Activated effector memory CD4-positive, alpha-beta T cell treated with Interleukin-2 at 50 U/mL for 16 hours (primary cell): ENCODE results near the gene SNX13.
A peak's percentile ranks its signal among the peaks of the same experiment; 100 is the strongest.

Experiments
- DNase-seq: peaks from one replicate; pipeline ENCODE4 v3.0.0-alpha.2; 2020

The SNX13 gene

DNA sequence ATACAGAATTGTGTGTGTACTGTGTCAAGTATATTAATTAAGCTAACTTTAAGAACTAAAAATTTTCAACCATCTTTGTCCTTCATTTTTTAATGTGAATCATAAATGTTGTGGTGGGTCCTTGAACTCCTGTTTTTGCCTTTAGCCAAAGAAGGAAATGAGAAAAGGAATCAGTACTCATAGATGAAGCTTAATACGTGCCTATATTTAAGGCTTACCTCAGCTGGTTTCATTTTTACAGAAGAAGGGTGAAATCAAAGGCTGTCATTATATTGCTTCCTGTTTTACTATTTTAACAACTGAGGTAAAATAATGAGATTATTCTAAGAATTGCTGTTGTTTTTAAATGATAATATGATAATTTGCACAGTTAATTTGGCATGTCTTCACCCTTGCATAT, 6.3 kb upstream of the SNX13 start:
- DNase-seq = no peak

GRCh38 chr7:17944720-17945119, 4.4 kb upstream of the SNX13 start:
- no peak for DNase-seq

GRCh38 chr7:17943006-17943405, 2.7 kb upstream of the SNX13 start:
- no peak for DNase-seq

DNA sequence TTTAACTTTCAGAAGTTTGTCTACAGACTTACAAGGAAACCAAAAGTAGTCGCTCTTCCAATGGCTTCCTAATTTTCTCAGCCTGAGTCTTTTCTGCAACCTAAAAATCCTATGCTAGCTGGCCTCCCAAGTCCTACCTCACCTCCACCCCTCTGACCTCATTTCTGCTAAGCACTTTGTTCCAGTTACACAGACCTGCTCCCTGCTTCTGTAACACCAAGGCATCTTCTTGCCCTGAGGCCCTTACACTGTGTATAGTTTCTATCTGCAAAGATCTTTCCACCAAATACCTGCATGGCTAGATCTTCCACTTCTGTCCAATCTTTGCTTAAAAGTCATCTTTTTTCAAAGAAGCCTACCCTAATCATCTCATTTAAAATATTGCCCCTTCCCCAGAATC, 1.9 kb upstream of the SNX13 start:
- no peak for DNase-seq

GRCh38 chr7:17940951-17941431, 697 bp upstream of the SNX13 start:
- DNase-seq = no peak

DNA sequence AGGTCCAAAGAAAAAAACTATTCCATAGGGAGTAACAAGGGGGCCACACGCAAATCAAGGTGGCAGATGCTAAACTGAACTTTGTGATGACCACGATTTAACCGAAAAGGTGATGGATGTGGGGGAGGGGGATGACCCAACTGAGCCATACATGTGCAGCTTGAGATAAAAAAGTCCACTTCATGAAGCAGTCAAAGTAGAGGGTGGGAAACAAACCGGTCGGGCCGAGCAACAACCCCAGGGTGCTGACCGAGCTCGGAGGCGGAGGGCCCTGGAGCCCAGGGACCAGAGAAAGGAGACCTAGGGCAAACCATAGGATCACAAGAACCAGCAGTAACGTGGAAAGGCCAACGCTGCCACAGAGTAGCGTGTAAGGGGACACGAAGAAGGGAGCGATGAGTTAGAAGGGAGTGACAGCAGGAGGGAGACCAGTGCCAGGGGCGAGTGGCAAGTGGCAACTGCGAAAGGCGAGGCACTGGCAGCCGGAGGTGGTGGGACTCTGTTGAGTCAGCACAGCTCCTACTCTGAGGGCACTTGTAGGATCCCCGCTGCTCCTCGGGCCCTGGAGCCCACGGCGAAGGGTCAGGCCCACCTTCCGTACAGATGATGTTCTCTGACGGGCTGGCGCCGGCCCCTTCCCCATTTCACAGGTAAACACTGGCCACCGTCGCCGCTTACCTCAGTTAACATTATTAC, 540 bp downstream of the SNX13 start:
- DNase-seq = peak; percentile 43

GRCh38 chr7:17939211-17939605, 1.1 kb downstream of the SNX13 start:
- DNase-seq = no peak

DNA sequence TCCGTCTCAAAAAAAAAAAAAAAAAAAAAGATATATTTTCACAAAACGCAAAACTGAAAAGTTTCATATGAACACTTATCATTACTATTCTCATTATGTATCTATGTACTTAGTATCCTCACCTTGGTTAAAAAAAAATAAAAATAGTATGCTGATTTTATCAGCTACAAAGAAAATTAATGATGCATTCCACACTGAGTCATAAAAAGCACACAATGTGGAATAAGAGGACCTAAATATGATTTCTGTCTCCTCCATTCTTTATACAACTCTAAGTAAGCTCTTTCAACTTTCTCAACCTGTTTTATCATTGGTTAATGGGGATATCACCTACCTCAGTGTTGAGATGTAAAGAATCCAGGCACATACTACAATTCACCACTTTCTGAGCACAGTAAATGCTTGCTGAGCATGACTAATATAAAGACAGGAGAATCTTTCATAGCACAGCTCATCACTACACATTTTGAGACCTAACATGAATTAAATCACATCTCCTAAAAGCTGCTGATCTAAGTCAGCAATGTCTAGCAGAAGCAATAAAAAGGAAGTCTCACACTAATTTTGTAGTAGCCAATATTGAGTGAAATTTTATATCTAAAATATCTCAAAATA, 2.7 kb downstream of the SNX13 start:
- no peak for DNase-seq

GRCh38 chr7:17936321-17936720, 4.0 kb downstream of the SNX13 start:
- DNase-seq = no peak

- no peak for DNase-seq
Observed at GRCh38 chr7:17934612-17935240, 5.6 kb downstream of the SNX13 start.

- DNase-seq = no peak
Observed at GRCh38 chr7:17934094-17934493, 6.2 kb downstream of the SNX13 start.

- DNase-seq = no peak
Observed at GRCh38 chr7:17932770-17933169, 7.5 kb downstream of the SNX13 start.

DNA sequence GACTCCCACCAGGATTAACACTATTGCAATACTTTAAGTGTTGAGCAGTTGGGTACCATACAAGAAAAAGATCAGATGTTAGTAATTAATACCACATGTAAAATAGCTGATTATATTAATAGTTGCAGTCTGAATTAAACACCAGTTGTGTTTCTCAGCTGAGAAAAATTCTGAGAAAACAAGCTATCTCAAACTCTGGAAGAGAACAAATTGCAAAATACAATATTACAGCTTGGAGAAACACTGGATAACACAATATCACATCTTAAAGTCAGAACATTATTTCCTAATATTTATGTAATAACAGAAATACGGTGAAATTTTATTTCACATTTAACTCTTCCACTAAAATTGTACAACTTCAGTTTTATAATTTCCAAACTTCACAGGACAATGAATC, 9.2 kb downstream of the SNX13 start:
- DNase-seq = no peak

GRCh38 chr7:17930546-17930945, 9.7 kb downstream of the SNX13 start:
- DNase-seq = no peak

- no peak for DNase-seq
Observed at GRCh38 chr7:17929647-17930395, 10.5 kb downstream of the SNX13 start.

DNA sequence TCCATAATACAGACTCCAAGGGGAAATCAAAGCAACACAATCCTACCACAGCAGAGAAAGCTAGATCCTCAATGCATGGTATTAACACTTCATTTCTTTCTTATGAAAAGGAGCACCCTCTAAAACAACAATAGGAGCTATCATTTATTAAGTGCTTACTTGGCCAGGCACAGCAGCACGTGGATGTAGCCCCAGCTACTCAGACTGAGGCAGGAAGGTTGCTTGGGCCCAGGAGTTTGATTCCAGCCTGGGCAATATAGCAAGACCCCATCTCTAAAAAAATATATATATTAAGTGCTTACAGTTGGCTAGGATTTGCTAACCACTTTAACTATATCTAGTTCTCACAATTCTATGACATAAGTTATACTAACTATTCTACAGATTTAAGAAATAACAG, 12.2 kb downstream of the SNX13 start:
- DNase-seq = no peak

- no peak for DNase-seq
Observed at GRCh38 chr7:17921857-17922416, 18.4 kb downstream of the SNX13 start.

- DNase-seq = no peak
Observed at GRCh38 chr7:17917842-17918241, 22.5 kb downstream of the SNX13 start.

DNA sequence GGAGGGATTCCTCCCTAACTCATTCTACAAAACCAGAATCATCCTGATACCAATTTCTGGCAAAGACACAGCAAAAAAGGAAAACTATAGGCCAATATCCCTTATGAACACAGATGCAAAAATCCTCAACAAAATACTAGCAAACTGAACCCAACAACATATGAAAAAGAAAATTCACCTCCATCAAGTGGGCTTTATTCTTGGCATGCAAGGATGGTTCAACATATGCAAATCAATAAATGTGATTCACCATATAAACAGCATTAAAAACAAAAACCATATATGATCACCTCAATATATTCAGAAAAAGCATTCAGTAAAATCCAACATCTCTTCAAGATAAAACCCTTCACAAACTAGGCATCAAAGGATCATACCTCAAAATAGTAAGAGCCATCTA, 23.5 kb downstream of the SNX13 start:
- DNase-seq = no peak

- no peak for DNase-seq
Observed at GRCh38 chr7:17915796-17916195, 24.5 kb downstream of the SNX13 start.

DNA sequence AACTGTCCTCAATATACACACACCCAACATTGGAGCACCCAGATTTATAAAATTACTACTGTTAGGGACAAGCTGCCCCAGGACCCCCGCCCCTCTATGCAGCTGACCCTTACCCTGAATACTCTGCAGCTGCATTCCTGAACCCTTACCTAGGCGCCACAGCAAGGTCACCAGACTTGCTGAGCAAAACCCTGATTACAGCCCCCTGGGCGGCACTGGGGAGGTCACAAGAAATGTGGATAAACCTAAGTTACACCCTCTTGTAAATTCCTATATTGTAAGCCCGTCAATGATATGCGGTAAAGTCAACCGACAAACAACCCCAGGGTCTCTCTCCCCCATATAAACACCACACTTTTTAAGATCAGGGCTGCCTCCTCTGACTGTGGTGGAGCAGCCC, 25.1 kb downstream of the SNX13 start:
- no peak for DNase-seq

DNA sequence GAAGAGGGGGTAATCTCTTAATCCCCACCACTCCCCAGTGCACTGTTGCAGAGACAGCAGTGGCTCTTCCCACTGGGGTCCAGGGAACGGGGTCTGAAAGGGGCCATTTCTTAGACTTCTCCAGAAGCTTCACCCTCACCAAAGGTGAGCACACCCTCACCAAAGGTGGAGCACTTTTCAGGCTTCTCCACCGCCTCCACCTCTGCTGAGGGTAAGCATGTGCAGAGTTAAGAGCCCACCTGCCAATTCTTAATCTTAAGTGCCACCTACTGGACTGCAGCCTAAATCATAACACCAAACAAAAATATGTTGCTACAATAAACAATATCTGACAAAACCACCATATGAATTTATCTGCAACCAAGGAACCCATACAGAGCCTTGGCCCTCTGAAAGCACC, 27.0 kb downstream of the SNX13 start:
- no peak for DNase-seq

GRCh38 chr7:17912536-17913235, 27.6 kb downstream of the SNX13 start:
- DNase-seq = no peak
